DMS114 treated with DMSO at 0.1 percent for 48 hours (cell line): ENCODE measurements around the gene ALK.

Experiments used
- DNase-seq: peaks from one replicate; lab custom pipeline; 2025; ENCODE audit not compliant: unreplicated experiment; lab: John Stamatoyannopoulos, UW

The ALK gene

GRCh38 chr2:29182920-29183319, 738.5 kb downstream of the ALK start:
- DNase-seq: no peak

DNA sequence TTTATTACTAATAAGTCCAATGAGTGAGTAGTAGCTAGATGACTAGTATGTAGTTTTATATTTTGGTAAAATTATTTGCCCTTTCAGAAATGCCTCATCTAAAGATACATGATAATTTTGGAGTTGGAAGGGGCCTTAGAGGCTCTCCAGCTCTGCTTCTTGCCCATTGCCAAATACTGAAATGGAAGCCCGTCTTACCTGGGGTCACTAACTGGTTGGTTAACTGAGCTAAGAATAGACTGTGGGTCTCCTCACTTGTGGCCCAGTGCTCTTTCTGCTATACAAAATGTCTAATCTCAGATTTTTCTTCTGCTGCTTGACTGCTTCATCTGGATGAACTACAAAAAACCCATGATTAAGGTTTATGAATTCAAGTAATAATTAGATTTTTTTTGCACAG, 739.1 kb downstream of the ALK start:
- DNase-seq: no peak

DNA sequence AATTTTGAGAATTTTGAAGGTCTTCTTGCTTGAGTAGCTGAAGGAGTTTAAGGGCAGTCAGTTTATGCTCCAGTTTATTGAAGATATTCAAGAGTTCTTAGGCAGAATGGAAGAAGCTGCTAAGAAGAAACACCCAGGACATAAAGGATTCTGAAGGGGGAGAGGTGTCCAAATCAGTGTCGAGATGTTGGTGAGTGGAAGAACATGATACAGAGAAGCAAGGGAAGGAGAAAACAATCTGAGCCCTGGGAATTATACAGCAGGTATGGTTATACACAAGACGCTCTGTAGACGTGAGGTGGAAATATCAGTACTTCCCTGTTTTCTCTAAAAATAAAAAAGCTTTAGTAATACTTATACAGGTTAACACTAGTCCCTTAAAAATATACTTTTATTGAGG, 746.0 kb downstream of the ALK start:
- no peak for DNase-seq

GRCh38 chr2:29174937-29175336, 746.4 kb downstream of the ALK start:
- no peak for DNase-seq

- DNase-seq: no peak
These were observed 754.9 kb downstream of the ALK start for GRCh38 chr2:29166242-29167039.

DNA sequence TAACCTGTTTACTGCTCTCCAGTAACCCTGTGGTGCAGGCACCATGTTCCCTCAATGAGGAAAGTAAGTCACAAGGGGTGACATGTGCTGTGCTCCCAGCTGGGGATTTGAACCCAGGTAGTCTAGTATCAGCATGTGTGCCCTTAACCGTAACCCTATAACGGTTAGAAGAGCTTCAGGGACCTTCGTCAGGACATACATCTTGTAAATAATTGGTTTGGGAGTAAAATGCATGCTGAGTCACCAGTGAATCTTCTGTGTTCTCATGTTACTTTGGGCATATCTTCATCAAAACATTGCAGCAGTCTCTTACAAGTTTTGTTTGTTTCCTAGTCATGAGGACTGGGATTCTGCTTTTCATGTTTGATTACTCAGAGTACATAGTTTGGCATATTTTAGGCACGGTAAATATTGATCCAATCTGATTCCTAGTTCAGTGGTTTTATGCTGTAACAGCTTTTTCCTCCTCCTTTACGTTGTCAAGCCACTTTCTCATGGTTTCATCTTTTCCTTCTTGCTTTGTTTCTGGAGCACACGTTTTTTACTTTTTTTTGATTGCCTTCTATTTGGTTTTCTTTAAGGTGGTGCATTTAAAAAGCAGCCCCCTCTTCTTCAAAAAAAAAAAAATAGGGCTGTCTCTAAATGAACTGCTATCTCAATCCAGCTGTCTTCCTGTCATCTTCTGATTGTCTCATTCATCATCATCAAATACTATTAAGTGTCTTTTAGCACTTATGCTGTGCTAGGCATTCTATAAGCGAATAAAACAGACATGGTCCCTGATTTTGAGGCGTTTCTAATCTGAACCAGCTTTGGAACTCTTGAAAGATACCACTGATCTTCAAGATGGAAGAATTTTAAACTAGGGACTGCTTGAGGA, 755.8 kb downstream of the ALK start:
- DNase-seq: no peak

DNA sequence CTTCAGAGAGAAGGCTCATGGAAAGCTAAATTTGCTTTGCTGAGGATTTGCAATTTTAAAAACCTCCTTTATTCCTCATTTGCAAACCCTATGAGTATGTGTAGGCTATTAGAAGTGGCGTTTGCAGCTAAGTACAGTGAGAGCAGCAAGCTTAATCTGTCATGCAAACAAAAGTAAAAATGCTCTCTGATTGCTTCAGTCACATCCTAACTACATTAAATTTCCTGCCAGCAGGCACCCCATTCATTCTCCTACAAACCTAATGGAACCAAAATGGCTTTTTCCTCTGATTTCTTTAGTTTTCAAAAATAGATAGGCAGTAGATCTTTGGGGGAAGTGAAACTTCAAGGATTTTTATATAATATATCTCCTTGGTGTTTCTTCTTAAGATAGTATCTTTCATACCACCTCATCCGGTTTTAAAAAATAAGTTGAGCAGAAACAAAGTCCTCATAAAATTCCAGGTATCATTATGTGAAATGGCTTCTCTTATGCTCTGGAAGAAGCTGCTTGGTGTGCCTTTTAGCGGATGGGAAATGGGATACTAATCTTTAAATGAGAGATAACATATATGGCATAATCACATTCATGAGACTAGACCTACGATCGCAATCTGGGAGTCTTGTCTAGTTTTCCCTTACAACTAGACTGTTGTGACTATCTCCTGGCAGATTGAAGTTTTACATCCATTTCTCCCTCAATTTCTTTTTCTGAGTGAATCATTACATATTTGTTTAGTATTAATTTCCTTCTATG, 757.1 kb downstream of the ALK start:
- DNase-seq: no peak

GRCh38 chr2:29162204-29162928, 759.0 kb downstream of the ALK start:
- DNase-seq: no peak

DNA sequence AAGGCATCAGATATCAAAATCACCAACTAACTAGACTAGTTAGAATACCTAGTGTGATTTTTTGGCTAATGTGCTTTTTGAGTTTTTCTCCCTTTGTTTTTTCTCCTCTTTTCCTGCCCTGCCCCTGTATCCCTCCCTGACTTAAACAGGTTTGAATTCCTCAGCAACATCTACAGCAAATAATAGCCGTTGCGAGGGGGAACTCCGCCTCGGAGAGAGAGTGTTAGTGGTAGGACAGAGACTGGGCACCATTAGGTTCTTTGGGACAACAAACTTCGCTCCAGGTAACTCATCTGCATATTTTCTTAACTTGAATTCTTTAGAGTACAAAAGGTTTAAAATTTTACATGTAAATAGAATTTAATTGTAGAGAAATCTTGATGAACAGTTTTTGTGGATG, 761.2 kb downstream of the ALK start:
- no peak for DNase-seq

GRCh38 chr2:29159125-29159524, 762.3 kb downstream of the ALK start:
- DNase-seq: no peak

DNA sequence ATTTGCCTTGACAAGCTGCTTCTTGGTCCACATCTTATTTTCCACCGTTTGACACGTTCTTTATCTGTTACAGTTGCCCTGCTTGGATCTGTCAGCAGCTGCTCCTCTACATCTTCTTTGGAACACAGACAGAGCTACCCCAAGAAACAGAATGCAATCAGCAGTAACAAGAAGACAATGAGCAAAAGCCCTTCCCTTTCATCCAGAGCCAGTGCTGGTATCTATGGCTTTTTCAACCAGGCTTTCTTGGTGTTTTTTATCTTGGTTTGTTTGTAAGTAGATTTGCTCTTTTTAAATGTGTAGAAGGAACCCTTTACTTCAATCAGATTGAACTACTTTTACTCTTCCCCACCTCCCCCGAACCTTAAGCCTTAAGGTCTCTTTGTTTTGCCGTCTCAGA, 764.3 kb downstream of the ALK start:
- DNase-seq: no peak

DNA sequence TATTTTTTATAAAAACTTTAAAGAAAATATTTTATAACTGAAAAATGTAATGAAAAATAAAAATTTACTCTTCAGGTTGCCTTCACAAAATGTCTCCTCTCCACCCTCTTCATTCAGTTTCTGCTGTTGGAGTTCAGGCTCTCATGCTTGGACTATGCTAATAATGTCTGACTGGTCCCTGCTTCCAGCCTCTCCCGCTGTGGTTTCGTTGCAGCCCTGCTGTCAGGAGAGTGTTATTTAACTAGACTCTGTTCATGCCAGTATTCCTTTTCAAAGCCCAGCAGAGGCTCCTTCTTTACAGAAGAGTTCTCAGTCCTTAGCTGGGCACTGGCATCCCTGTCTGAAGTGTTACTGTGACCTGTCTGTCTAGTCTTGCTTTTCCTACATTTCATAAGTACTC, 765.8 kb downstream of the ALK start:
- no peak for DNase-seq

GRCh38 chr2:29154610-29155009, 766.8 kb downstream of the ALK start:
- no peak for DNase-seq

GRCh38 chr2:29147963-29148362, 773.4 kb downstream of the ALK start:
- no peak for DNase-seq

GRCh38 chr2:29146197-29146596, 775.2 kb downstream of the ALK start:
- no peak for DNase-seq

DNA sequence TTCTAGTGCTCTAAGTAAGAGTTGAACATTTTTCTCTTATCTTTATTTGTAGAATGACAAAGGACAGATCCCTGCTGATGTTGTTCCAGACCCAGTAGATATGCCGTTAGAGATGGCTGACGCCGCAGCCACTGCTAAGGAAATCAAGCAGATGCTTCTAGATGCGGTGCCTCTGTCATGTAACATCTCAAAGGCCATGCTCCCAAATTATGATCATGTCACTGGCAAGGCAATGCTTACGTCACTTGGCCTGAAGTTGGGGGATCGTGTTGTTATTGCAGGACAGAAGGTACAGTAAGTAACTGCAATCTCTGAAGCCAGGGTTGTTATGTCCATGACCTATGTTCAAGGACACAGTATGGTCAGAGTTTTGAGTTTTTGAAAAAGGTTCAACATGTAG, 777.7 kb downstream of the ALK start:
- DNase-seq: no peak
